Keratinocyte (primary cell): Measurements from ENCODE around the gene NCKIPSD.

Source experiments
- CTCF ChIP-seq, 3 experiments: IDR thresholded peaks in 1 of 3; conservative IDR thresholded peaks in 1 of 3; optimal IDR thresholded peaks in 1 of 3; 2 replicates in 2 of 3; 3 replicates in 1 of 3; pipeline versions ENCODE3 to v1.5.1; 2011; ENCODE audit warnings: low read length in 3 of 3, mild to moderate bottlenecking in 3 of 3, moderate library complexity in 2 of 3, control low read depth in 1 of 3, inconsistent platforms in 1 of 3; ENCODE audit not compliant: insufficient read depth in 2 of 3; ENCODE audit errors: extremely low read depth in 1 of 3
- EZH2 ChIP-seq: IDR thresholded peaks from one replicate; pipeline ENCODE4 v1.6.1; 2012; ENCODE audit warnings: inconsistent platforms, mild to moderate bottlenecking, low read length, moderate library complexity

GRCh38 chr3:48680811-48681540 is 4.7 kb downstream of the NCKIPSD start:
- TF ChIP-seq CTCF (optimal IDR thresholded peaks at IDR 0.05 in 1 of 3, IDR thresholded peaks at IDR 0.05 in 1 of 3, conservative IDR thresholded peaks at IDR 0.05 in 1 of 3; ENCODE audit: extremely low read depth in 1 of 3, insufficient read depth in 2 of 3, low read length in 3 of 3) (no peak), EZH2 (no peak)
